HG03064 (cell line): ENCODE data around the gene GRM5.
"Not testable (repeated sequence)": the region's sequence is repeated elsewhere in the genome, so short reads cannot be mapped to it uniquely, and the experiment has no call there.

ENCODE experiments used
- ATAC-seq: cut with Tn5 transposase; IDR thresholded peaks from one replicate; pipeline ENCODE4 v1.9.1; 2021; ENCODE audit warnings: low read depth; ENCODE audit not compliant: unreplicated experiment

Gene GRM5

DNA sequence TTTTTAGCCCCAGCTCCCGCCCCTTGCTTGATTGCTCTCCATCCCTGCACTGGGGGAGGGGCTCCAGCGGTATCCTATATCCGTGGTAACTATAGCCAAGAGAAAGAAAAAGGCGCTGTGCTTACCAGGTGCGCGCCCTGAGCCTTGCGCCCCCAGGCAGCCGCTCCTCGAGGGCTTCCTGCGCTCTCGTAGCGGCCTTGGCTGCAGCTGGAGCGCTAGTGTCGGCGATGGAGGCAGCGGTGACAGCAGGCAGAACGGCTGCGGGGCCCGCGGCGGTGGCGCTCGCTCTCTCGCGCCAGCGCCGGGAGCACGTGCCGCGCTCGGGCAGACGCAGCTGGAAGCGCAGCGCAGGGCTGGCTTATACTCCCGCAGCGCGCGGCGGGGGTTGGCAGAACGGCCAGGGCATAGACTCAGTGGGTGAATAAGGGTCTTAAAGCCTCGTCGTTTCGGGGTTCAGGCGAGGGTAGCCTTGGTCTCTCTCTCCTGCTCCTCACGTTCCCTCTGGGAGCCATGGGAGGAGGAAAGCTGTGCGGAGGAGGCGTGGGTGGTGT, at the start of gene GRM5:
GRM5 (minus strand) TSS at position 332 of the 551 bp plus-strand sequence. CDS start 18,110 bp downstream, outside the sequence.
- not testable (repeated sequence) for ATAC-seq

DNA sequence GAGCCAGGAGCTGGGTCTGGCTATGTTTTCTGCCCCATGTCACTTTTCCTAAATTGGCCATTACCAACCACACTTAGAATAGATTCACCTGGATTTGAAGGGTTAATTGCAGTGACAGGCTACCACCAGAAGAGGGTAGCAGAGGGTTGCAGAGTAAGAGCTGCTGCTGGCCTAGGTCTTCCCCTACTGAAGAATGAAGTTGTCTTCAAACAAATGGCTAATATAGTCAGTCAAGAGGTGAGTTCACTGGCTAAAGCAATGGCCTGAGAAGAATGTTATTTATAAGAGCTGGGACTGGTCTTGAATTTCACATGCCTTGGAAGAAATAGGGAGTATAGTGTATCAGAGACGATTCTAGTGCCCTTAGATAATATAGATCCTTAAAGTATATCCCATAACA, 32.2 kb upstream of the GRM5 start:
- not testable (repeated sequence) for ATAC-seq

DNA sequence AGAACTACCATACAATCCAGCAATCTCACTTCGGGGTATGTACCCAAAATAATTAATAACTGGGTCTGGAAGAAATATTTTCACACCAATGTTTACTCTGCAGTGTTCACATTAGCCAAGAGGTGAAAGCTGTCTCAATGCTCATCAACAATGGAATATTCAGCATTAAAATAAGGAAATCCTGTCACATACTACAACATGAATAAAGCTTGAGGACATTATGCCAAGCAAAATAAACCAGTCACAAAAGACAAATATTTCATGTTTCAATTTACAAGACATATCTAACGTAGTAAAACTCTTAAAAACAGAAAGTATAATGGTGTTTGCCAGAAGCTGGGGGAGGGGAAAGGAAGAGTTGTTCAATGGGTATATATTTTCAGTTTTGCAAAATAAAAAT, 28.0 kb upstream of the GRM5 start:
- not testable (repeated sequence) for ATAC-seq

DNA sequence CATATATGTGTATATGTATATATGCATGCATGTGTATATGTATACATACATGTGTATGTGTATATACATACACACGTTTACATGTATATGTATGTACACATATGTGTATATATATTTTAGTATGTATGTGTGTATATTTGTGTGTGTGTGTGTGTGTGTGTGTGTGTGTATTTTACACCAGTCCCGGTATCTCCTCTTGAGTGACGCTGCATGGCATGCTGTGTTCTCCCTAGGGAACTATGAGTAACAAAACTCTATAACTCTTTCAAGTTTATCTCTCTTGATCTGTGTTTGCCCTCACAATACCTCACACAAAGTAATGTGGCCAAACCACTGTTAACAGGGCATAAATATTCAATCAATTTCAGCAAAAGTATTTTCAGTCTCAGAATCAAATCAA, 19.2 kb upstream of the GRM5 start:
- not testable (repeated sequence) for ATAC-seq

DNA sequence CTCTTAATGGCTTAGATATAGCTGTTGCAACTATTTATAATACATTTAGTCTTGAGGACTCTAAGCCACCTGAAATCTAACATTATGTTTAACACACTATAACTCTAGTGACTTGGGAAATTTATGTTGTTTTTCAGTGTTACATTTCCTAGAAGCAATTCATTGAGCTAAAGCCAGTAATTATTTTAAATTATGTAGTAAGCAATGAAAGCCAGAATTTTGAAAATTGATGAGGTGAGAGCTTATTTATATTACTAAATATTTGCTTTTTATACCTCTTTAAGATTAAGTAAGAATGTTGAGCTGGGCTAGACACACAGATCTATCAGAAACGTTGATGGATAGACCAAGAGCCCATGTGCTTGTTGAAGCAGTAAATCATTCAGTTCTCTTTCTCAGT, 5.1 kb upstream of the GRM5 start:
- ATAC-seq, result not testable (repeated sequence)

DNA sequence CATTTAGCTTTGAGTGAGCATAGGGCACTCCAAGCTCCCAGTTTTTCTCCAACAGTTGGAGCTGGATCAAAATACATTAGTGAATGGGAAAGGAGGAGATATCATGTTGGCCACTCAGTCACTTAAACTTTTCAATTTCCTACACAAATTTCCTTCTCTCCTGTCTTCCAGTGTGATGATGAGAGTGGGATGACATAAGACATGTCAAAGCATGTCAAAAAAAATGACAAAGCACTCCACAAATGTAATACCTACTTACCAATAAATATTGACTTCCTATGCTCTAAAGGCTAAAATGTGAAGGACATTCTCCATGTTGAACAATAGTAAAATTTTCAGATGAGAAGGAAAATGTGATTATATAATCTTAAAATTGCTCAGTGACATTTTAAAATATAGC, 1.5 kb upstream of the GRM5 start:
- no peak for ATAC-seq

DNA sequence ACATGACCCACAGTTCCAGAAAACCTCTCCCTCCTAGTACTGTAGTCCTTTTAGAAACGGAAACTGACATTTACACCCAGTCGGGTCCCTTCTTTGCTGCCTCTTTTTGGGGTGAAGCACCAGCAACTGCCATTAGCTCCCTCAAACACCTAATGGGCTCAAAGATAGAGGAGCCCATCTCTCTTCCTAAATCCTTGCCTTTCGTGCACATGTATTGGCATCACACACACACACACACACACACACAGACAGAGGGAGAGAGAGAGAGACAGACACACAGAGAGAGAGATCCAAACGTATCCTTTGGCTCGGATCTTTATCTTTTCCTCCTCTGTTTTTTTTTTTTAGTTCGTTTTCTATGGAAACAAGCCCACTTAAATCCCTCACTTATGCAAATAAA, 716 bp downstream of the GRM5 start:
- no peak for ATAC-seq

DNA sequence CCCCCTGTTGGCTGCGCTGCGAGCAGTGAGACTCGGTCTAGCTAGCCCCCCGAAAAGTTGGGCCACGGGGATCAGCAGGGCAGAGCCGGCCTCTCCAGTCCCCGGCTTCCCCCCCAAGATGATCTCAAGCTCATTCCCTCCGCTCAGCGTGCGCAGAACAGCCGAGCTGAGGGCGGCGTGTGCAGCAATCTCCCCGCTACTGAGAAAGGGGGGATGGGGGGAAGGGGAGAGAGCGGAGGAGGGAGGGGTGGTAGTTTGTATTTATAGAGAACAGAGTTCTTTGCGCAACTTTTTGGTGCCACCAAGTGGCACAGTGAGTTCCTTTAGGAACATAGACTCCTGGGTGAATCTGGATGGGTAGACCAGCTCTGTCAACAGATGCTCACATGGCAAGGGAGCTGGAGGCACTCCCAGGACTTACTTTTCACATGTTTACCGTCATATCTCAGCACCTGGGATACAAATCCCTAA, 2.3 kb downstream of the GRM5 start:
- not testable (repeated sequence) for ATAC-seq

DNA sequence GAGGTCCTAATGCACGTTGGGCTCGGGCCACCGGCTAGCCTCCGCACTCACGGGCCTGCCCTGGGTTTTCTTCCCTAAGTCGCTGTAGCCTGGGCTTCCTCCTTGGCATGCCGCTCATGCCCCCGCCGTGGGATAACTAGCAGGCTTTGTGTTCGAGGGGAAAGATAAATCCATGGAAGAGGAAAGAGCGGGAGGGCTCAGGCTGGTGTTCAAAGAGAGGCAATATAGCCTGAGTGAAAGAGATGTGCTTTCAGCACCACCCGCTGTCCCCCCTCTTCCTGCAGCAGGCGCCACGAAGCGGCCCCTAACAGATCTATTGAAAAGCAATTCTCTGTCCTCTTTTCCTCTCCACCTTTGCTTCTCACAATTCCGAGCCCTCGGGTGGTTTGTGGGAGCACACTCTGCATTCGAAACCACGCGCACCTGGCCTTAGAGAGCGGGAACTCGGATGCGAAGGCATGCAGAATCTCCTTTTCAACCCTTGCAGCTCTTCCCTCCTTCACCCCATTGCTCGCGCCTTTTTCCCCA, 2.9 kb downstream of the GRM5 start:
- ATAC-seq, result not testable (repeated sequence)

DNA sequence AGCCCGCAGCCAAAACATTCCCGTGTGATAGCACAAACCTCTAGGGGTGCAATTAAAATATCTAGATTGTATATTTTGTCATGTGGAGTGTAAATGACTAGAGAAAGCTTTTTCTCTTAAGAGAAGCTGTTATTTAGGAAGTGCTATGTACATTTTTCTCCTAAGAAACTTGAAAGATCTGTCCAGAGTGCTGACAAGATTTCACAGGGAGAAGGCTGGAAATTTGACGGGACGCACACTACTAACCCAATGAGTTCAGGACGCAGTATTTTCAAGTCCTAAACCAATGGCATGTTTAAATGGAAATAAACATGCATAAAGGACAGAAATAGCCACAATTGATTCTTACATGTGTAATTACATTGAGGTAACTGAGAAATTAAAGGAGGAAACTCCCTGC, 3.9 kb downstream of the GRM5 start:
- not testable (repeated sequence) for ATAC-seq

DNA sequence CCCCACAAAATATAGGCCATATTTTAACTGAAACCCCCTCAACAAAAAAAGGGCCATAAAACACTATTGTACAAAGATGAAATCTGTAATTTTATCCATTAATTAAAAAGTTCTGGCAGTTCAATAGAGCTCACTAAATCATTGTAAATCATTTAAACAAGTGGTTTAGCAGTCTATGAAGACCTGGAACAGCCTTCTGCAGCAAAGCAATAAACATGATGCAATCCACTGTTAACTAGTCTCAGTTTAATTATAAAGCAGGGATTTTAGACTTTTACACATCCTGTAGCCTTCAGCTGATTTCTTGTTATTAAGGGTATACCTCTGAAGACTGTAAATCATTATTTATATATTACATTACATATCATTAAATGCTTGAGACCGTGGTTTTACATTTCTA, 8.4 kb downstream of the GRM5 start:
- not testable (repeated sequence) for ATAC-seq

DNA sequence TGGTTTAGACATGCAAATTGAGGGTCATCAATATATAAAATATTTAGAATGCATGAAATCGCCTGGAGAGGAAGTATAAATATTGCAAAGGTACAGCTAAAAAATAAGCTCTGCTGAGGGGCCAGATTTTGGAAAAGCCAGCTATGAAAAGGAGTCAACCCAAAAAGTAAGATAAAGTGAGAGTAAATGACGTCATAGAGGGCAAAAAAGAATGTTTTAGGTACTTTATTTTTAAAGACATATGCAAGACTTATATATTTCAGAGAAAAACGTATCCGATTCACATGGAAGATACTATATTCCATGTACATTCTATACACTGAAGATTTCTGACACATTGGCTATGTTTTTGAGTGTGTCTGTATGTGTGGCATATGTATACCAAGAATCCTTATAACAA, 13.6 kb downstream of the GRM5 start:
- no peak for ATAC-seq

DNA sequence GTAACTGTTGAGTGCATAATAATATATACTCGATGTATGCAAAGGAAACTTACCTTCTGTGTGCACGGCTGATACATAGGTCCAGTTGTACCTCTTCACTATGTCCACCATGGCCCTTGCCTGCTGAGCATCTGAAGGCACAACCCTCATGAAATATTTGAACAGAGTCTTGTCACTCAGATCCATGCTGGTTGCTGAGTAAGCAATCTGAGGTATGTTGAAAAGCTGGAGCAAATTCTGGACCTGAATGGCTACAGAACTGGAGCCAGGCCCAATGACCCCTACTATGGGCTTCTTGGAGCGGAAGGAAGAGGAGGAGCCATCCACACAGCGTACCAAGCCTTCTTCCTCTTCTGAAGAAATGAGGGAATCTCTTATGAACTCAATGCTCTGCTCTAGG, 18.6 kb downstream of the GRM5 start:
- ATAC-seq, result not testable (repeated sequence)

DNA sequence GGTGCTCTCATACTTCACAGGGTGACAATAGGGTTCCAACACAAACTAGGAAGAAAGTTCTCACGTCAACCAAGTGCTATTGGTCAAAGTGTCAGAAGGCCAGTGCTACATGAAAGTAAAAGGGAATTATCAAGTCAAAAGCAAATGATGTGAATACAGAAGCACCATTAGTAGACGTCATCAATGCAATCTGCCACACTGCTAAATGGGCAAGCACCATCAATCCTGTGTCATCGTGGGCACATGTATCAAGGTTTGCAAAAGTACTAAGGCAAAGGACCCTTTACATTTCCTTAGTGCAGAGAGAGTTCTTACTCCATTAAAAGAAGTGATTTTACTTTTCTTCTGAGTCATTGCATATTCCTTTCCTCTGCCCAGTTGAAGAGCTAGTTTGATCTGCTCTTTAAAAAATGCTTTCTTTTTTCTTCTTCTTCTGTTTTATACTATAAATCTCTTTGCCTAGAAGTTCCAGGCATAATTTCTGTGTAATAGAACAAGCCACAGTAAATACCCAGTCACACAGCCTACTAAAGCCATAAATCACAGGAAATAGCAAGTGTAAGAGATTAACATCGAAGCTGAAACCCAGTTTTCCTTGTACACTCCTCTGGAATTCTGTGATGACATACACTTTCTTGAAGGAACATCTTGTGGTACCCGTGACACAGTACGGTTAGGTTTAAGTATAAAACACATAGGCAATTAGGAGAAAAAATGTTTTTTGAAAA, 21.8 kb downstream of the GRM5 start:
- ATAC-seq, result not testable (repeated sequence)

DNA sequence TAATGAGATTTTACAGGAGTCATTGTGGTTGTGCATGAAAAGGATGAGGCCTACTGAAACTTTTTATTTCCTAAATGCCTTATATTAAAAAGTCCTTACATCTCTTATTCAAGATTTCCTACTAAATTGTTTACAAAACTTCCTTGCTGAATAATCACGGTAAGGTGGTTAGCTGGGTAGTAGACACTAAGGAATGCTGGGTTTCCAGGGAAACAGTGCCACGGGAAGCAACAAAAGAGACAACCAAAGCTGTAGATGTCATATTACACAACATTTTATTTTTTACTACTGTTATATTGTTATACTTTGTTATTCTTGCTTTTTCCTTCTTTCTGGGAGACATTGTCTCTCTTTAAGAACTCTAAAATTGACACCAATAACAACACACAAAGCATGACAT, 36.1 kb downstream of the GRM5 start:
- ATAC-seq, result not testable (repeated sequence)

DNA sequence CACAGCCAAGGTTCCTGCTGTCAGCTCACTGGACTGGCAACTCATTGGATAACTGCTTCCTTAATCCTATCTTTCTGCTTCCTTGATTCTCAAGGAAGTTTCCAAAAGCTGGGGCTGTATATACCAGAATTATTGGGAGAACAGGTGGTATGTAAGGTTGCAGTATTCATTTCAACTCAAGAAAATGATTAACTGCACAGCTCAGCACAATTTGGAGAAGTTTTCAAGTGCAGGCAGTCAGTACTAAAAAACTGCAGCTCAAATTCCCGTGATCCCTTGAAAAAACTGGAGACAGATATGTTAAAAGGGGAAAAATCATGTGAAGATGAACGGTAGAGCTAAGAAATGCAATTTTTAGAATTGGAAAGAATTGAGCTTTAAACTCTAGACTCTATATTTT, 44.4 kb downstream of the GRM5 start:
- no peak for ATAC-seq

DNA sequence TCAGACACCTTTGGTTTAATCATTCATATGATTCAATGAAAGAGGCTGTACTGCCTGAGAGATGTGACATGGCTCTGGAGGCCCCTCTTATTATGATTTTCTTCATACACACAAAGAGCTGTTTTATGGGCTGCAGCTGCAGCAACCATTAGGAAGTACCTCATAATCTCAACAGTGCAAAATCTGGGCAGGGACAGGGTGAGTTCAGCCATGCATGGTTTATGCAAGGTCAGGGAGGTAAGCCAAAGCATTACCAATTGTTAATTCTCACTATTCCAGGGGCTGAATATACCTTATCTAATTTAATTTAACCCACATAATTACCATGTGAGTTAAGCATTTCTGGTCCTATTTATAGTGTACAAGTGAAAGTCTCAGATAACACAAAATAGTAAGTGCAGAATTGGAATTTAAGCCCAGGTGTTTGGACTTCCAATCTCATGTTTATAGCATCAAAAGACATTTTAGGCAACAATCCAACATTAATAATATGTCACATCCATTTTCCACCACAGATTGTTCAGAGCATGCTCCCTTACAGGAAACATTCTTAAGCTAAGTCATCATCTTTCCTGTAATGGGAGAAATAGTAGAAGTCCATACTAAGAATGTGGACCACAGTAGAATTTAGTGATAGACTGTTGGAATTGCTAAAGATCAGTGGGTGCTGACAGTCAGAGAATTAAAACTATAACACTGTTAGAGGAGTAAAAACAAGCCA, 45.8 kb downstream of the GRM5 start:
- ATAC-seq, result not testable (repeated sequence)

DNA sequence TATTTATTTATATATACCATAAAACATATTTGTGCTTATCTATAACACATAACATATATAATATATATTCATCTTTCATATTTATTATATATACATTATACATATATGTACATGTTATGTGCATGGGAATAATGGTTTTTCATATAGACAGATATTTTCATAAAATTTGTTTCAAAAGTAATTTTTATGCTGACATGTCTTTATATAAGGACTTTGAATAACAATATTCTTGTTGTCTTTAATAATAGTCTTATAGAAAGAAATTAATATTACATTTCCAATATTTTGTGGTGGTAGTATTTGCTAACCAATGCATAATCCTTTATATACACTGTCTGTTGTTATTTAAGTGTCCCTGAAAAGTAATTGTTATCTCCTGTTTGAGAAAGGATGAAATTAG, 49.6 kb downstream of the GRM5 start:
- no peak for ATAC-seq

DNA sequence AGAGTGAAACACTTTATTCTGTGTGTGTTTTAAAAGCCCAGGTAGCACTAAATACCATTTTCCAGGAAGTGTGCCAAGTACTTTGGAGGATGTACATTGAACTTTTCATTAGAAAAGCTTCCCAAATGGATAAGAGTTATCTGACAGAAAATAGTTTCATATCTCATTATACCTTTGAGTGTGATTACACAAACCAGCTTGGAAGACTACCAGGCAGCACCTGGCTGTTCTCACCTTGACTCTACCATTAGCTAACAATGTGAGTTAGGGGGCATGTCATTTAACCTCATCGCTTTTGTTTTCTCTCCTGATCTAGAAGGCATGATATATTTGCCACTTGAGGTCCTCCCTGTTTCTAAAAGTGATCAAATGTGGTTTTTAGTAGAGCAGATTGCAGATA, 50.2 kb downstream of the GRM5 start:
- no peak for ATAC-seq

DNA sequence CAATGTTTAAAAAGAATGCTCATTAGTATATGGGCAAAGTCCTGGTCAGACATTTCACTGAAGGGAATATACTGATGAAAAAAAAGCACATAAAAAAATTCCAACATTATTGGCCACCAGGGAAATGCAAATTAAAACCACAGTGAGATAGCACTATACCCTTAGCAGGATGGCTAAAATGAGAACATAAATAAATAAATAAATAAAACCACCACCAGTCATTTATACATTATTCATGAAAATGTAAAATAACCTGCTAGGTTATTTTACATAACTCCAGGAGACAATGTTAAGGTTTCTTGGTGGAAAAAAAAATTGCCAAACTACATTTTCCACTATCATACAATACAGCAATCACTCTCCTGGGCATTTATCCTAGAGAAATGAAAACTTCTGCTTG, 64.9 kb downstream of the GRM5 start:
- not testable (repeated sequence) for ATAC-seq

DNA sequence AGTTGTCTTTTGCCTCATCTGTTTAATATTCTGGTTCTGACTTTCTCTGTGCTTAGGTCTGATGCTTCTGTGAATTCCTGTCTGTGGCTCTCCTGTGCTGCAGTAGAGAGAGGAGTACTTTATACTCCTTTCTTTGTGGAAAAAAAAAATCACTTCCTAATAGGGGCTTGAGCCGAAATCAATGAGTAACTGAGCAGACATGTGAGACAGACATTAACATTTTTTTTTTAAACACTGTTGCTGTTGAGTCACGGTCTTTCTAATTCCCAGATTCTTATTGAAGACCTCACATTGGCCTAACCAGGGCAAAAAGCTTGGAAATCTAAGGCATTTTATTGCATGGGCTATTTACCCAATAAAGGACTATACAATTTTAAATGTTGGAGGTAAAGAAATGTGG, 86.1 kb downstream of the GRM5 start:
- no peak for ATAC-seq
